ENCODE data around the gene KLHL26. TPM values are rescaled to one million over a fixed set of nuclear protein-coding genes. Genes with fewer than 3 reads are reported as not detected.

KLHL26 gene
- total and polyA plus RNA-seq, 2 of the 13 experiments (the other 11 are each of a cell fraction or from before 2014, with no cell fraction given), result 1.5 to 1.7 TPM

DNA sequence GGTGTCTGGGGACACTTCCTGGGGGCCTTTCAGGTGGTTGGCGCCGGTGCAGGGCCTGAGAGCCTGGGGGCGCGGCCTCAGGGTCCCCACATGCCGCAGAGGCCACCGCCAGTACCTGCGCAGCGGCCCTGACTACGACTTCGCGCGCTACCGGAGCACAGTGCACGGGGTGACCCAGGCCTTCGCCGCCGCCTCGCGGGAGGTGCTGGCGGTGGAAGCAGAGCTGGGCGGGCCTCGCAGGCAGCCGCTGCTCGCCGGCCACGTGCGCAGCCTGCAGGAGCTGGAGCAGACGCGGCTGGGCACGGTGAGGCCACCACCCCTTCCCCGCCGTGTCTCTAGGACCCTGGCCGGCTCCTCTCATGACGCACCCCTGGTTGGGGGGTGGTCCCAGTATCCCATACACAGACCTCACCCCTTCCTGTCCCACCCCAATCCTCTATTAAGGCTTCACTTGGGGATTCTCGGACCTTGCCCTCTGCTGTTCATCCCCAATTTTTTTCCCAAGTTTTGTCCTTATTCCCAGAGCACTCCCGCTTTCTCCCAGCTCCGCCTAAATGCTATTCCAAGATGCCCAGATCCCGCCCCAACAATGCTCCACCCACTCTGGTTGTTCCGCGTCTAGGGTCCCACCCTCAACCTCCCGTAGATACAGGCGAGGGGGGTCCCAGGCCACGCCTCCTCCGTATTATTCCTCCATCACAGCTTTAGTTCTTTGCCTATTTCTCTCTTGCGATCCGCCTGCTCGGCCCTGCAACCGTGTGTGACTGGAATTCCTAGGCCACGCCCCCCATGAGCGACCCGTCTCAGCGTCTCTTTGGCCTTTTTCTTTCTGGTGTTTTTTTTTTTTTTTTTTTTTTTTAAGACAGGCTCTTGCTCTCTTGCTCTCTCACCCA, 47.2 kb upstream of the KLHL26 start (continued):
- TF ChIP-seq ZNF766 (CRISPR knock-in tag; IDR thresholded peaks at IDR 0.05; ENCODE audit: borderline replicate concordance) (peak; percentile 91), ZNF138 (CRISPR knock-in tag; IDR thresholded peaks at IDR 0.05; ENCODE audit: low read depth) (peak; percentile 97; the same call in 1 of the 2 replicates), ZMAT3 (CRISPR knock-in tag; conservative IDR thresholded peaks at IDR 0.05) (peak; percentile 95; the same call in 1 of the 2 replicates), NKX3-1 (CRISPR knock-in tag; IDR thresholded peaks at IDR 0.05) (peak; percentile 96), AKAP8 (CRISPR knock-in tag; IDR thresholded peaks at IDR 0.05) (peak; percentile 98), ZNF557 (CRISPR knock-in tag; IDR thresholded peaks at IDR 0.05) (peak; percentile 74), ZFP90 (CRISPR knock-in tag; IDR thresholded peaks at IDR 0.05; ENCODE audit: borderline replicate concordance) (peak; percentile 84; the same call in 1 of the 2 replicates), SALL1 (CRISPR knock-in tag; IDR thresholded peaks at IDR 0.05) (peak; percentile 94), ISX (CRISPR knock-in tag; conservative IDR thresholded peaks at IDR 0.05) (peak; percentile 67; the same call in 1 of the 2 replicates), ZBTB20 (CRISPR knock-in tag; IDR thresholded peaks at IDR 0.05; ENCODE audit: borderline replicate concordance, low read depth) (peak; percentile 46; the same call in 1 of the 2 replicates), FOXM1 (CRISPR knock-in tag; IDR thresholded peaks at IDR 0.05) (peak; percentile 31; the same call in 1 of the 2 replicates), ZBTB38 (CRISPR knock-in tag; IDR thresholded peaks at IDR 0.05) (peak; percentile 74; the same call in 1 of the 2 replicates)
- TF ChIP-seq, protein P1, sequence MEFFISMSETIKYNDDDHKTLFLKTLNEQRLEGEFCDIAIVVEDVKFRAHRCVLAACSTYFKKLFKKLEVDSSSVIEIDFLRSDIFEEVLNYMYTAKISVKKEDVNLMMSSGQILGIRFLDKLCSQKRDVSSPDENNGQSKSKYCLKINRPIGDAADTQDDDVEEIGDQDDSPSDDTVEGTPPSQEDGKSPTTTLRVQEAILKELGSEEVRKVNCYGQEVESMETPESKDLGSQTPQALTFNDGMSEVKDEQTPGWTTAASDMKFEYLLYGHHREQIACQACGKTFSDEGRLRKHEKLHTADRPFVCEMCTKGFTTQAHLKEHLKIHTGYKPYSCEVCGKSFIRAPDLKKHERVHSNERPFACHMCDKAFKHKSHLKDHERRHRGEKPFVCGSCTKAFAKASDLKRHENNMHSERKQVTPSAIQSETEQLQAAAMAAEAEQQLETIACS (CRISPR knock-in tag; IDR thresholded peaks at IDR 0.05), result peak; percentile 63
- TF ChIP-seq, protein P2, sequence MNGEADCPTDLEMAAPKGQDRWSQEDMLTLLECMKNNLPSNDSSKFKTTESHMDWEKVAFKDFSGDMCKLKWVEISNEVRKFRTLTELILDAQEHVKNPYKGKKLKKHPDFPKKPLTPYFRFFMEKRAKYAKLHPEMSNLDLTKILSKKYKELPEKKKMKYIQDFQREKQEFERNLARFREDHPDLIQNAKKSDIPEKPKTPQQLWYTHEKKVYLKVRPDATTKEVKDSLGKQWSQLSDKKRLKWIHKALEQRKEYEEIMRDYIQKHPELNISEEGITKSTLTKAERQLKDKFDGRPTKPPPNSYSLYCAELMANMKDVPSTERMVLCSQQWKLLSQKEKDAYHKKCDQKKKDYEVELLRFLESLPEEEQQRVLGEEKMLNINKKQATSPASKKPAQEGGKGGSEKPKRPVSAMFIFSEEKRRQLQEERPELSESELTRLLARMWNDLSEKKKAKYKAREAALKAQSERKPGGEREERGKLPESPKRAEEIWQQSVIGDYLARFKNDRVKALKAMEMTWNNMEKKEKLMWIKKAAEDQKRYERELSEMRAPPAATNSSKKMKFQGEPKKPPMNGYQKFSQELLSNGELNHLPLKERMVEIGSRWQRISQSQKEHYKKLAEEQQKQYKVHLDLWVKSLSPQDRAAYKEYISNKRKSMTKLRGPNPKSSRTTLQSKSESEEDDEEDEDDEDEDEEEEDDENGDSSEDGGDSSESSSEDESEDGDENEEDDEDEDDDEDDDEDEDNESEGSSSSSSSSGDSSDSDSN (CRISPR knock-in tag; IDR thresholded peaks at IDR 0.05), result peak; percentile 87
- TF ChIP-seq, protein P3, sequence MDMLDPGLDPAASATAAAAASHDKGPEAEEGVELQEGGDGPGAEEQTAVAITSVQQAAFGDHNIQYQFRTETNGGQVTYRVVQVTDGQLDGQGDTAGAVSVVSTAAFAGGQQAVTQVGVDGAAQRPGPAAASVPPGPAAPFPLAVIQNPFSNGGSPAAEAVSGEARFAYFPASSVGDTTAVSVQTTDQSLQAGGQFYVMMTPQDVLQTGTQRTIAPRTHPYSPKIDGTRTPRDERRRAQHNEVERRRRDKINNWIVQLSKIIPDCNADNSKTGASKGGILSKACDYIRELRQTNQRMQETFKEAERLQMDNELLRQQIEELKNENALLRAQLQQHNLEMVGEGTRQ (IDR thresholded peaks at IDR 0.05; ENCODE audit: low read depth, low read length), result no peak; the same call in 1 of the 2 replicates
- TF ChIP-seq, protein P3 (CRISPR knock-in tag; IDR thresholded peaks at IDR 0.05; ENCODE audit: borderline replicate concordance), result peak; percentile 59; the same call in 1 of the 2 replicates
- TF ChIP-seq, protein P4, sequence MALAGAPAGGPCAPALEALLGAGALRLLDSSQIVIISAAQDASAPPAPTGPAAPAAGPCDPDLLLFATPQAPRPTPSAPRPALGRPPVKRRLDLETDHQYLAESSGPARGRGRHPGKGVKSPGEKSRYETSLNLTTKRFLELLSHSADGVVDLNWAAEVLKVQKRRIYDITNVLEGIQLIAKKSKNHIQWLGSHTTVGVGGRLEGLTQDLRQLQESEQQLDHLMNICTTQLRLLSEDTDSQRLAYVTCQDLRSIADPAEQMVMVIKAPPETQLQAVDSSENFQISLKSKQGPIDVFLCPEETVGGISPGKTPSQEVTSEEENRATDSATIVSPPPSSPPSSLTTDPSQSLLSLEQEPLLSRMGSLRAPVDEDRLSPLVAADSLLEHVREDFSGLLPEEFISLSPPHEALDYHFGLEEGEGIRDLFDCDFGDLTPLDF (CRISPR knock-in tag; IDR thresholded peaks at IDR 0.05), result peak; percentile 83
- TF ChIP-seq, protein P5, sequence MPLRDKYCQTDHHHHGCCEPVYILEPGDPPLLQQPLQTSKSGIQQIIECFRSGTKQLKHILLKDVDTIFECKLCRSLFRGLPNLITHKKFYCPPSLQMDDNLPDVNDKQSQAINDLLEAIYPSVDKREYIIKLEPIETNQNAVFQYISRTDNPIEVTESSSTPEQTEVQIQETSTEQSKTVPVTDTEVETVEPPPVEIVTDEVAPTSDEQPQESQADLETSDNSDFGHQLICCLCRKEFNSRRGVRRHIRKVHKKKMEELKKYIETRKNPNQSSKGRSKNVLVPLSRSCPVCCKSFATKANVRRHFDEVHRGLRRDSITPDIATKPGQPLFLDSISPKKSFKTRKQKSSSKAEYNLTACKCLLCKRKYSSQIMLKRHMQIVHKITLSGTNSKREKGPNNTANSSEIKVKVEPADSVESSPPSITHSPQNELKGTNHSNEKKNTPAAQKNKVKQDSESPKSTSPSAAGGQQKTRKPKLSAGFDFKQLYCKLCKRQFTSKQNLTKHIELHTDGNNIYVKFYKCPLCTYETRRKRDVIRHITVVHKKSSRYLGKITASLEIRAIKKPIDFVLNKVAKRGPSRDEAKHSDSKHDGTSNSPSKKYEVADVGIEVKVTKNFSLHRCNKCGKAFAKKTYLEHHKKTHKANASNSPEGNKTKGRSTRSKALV (CRISPR knock-in tag; IDR thresholded peaks at IDR 0.05), result peak; percentile 91
